Mammary epithelial cell (primary cell): ENCODE measurements around the gene KDM4B.

Experiments used
- EZH2 ChIP-seq: IDR thresholded peaks from 2 replicates; pipeline ENCODE4 v1.6.1; 2012; ENCODE audit warnings: low read length, inconsistent platforms, borderline replicate concordance
- TF ChIP-seq, protein P1 (sequence below), 2 donors: IDR thresholded peaks in 1 of 2; conservative IDR thresholded peaks in 1 of 2; 2 replicates each; pipeline ENCODE4 v1.5.1; 2011 to 2012; ENCODE audit warnings: inconsistent platforms in 2 of 2, low read length in 2 of 2, mild to moderate bottlenecking in 2 of 2, control low read depth in 1 of 2, low read depth in 1 of 2; ENCODE audit not compliant: insufficient read depth in 1 of 2; ENCODE audit errors: extremely low read depth in 1 of 2

DNA sequence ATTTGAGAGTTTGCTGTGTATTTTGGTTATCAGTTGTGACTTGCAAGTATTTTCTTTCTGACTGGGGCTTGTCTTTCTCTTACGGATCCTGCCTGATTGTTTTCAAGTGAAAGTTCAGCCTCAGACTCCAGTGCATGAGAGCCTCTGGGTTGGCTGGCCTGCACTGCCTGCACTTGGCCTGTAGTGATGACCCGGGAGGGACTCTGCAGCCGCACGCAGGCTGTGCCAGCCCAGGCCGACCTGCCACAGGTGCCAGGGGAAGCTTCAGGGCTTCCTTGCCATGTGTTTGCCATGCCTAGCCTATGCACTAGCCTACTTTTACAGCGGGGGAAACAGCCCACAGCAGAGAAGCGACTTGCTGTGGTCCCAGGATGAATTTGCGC lies 77.0 kb downstream of the KDM4B start:
- TF ChIP-seq, protein P1, sequence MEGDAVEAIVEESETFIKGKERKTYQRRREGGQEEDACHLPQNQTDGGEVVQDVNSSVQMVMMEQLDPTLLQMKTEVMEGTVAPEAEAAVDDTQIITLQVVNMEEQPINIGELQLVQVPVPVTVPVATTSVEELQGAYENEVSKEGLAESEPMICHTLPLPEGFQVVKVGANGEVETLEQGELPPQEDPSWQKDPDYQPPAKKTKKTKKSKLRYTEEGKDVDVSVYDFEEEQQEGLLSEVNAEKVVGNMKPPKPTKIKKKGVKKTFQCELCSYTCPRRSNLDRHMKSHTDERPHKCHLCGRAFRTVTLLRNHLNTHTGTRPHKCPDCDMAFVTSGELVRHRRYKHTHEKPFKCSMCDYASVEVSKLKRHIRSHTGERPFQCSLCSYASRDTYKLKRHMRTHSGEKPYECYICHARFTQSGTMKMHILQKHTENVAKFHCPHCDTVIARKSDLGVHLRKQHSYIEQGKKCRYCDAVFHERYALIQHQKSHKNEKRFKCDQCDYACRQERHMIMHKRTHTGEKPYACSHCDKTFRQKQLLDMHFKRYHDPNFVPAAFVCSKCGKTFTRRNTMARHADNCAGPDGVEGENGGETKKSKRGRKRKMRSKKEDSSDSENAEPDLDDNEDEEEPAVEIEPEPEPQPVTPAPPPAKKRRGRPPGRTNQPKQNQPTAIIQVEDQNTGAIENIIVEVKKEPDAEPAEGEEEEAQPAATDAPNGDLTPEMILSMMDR (conservative IDR thresholded peaks at IDR 0.05 in 1 of 2, IDR thresholded peaks at IDR 0.05 in 1 of 2; ENCODE audit: extremely low read depth in 1 of 2, insufficient read depth in 1 of 2, low read depth in 1 of 2, low read length in 2 of 2), result no peak
- TF ChIP-seq EZH2, result no peak
